Measurements from ENCODE around the gene IL33.

IL33 gene

DNA sequence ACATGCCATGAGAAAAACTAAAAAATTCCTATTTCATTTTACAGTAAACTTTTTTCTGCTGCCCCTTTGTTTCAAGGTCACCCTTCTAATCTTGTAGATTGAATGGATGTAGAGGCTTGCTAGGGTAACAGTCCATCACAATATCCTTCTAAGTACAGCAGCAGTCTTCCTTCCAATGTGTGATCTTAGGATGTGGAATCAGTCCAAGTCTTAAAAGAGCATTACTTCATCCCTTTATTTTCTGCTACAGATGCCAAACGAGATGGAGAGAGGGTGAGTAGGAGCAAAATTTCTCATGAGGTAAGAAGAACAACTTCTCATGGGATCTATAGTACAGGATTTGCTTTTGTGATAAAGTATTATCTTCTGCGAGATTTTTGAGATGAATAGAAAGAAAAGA, 704 bp upstream of the IL33 start:
- no peak for ATAC-seq
- TF ChIP-seq ZFP3 (CRISPR knock-in tag; IDR thresholded peaks at IDR 0.05), result no peak
- TF ChIP-seq, protein P1, sequence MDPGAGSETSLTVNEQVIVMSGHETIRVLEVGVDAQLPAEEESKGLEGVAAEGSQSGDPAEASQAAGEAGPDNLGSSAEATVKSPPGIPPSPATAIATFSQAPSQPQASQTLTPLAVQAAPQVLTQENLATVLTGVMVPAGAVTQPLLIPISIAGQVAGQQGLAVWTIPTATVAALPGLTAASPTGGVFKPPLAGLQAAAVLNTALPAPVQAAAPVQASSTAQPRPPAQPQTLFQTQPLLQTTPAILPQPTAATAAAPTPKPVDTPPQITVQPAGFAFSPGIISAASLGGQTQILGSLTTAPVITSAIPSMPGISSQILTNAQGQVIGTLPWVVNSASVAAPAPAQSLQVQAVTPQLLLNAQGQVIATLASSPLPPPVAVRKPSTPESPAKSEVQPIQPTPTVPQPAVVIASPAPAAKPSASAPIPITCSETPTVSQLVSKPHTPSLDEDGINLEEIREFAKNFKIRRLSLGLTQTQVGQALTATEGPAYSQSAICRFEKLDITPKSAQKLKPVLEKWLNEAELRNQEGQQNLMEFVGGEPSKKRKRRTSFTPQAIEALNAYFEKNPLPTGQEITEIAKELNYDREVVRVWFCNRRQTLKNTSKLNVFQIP (CRISPR knock-in tag; IDR thresholded peaks at IDR 0.05; ENCODE audit: borderline replicate concordance, low read depth), result no peak
- TF ChIP-seq CSDC2 (CRISPR knock-in tag; IDR thresholded peaks at IDR 0.05), result no peak
- TF ChIP-seq ISL1 (CRISPR knock-in tag; IDR thresholded peaks at IDR 0.05), result peak; percentile 34; the same call in 1 of the 2 replicates
- no peak for TF ChIP-seq BACH2 (CRISPR knock-in tag; IDR thresholded peaks at IDR 0.05; ENCODE audit: borderline replicate concordance)
- no peak for TF ChIP-seq SNAI2 (CRISPR knock-in tag; IDR thresholded peaks at IDR 0.05)
- TF ChIP-seq ZC3H10 (CRISPR knock-in tag; IDR thresholded peaks at IDR 0.05), result no peak
- no peak for TF ChIP-seq ZNF8 (CRISPR knock-in tag; IDR thresholded peaks at IDR 0.05)

DNA sequence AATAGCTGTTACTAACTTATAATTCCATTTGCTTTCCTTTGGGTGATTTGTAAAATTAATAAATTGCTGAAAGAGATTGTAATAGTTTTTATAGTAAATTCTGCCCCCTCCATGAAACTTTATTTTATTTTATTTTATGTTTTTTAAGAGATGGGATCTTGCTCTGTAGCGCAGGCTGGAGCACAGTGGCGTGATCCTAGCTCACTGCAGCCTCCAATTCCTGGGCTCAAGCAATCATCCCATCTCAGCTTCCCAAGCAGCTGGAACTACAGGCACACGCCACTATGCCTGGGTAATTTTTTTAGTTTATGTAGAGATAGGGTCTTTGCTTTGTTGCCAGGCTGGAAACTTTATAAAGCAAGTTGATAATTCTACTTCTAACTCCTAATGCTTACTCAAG, 395 bp downstream of the IL33 start:
- no peak for TF ChIP-seq ESRRG (CRISPR knock-in tag; IDR thresholded peaks at IDR 0.05)
- no peak for TF ChIP-seq PPARA (CRISPR knock-in tag; IDR thresholded peaks at IDR 0.05; ENCODE audit: borderline replicate concordance)
- no peak for TF ChIP-seq ZC3H10 (CRISPR knock-in tag; IDR thresholded peaks at IDR 0.05)
- no peak for TF ChIP-seq CSDC2 (CRISPR knock-in tag; IDR thresholded peaks at IDR 0.05)
- no peak for ATAC-seq

DNA sequence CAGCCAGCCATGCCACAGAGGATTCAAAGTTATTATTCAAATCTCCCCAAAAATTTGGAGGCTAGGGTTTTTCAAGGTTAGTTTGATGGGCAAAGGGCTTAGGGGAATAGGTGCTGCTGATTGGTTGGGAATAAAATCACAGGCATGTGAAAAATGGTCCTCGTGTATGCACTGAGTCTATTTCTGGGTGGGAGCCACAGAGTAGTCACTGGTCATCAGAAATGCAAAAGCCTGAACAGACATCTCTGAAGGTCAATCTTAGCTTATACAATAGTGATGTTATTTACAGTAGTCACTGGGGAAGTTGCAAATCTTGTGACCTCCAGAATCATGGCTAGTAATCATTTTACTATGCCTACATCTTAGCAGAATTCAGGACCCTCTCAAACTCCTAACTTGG, 1.3 kb downstream of the IL33 start:
- no peak for ATAC-seq
- TF ChIP-seq TOX (CRISPR knock-in tag; IDR thresholded peaks at IDR 0.05; ENCODE audit: borderline replicate concordance), result no peak
- no peak for TF ChIP-seq ISL1 (CRISPR knock-in tag; IDR thresholded peaks at IDR 0.05)
- TF ChIP-seq, protein P1 (CRISPR knock-in tag; IDR thresholded peaks at IDR 0.05; ENCODE audit: borderline replicate concordance, low read depth), result no peak
- TF ChIP-seq, protein P2, sequence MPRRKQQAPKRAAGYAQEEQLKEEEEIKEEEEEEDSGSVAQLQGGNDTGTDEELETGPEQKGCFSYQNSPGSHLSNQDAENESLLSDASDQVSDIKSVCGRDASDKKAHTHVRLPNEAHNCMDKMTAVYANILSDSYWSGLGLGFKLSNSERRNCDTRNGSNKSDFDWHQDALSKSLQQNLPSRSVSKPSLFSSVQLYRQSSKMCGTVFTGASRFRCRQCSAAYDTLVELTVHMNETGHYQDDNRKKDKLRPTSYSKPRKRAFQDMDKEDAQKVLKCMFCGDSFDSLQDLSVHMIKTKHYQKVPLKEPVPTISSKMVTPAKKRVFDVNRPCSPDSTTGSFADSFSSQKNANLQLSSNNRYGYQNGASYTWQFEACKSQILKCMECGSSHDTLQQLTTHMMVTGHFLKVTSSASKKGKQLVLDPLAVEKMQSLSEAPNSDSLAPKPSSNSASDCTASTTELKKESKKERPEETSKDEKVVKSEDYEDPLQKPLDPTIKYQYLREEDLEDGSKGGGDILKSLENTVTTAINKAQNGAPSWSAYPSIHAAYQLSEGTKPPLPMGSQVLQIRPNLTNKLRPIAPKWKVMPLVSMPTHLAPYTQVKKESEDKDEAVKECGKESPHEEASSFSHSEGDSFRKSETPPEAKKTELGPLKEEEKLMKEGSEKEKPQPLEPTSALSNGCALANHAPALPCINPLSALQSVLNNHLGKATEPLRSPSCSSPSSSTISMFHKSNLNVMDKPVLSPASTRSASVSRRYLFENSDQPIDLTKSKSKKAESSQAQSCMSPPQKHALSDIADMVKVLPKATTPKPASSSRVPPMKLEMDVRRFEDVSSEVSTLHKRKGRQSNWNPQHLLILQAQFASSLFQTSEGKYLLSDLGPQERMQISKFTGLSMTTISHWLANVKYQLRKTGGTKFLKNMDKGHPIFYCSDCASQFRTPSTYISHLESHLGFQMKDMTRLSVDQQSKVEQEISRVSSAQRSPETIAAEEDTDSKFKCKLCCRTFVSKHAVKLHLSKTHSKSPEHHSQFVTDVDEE (CRISPR knock-in tag; IDR thresholded peaks at IDR 0.05), result no peak
- TF ChIP-seq ZNF8 (CRISPR knock-in tag; IDR thresholded peaks at IDR 0.05), result no peak
- no peak for TF ChIP-seq CSDC2 (CRISPR knock-in tag; IDR thresholded peaks at IDR 0.05)
- no peak for TF ChIP-seq ZC3H10 (CRISPR knock-in tag; IDR thresholded peaks at IDR 0.05)
- TF ChIP-seq ZFP30 (CRISPR knock-in tag; IDR thresholded peaks at IDR 0.05), result no peak
- no peak for TF ChIP-seq ESRRG (CRISPR knock-in tag; IDR thresholded peaks at IDR 0.05)
- TF ChIP-seq ZFP3 (CRISPR knock-in tag; IDR thresholded peaks at IDR 0.05), result no peak
- TF ChIP-seq, protein P3, sequence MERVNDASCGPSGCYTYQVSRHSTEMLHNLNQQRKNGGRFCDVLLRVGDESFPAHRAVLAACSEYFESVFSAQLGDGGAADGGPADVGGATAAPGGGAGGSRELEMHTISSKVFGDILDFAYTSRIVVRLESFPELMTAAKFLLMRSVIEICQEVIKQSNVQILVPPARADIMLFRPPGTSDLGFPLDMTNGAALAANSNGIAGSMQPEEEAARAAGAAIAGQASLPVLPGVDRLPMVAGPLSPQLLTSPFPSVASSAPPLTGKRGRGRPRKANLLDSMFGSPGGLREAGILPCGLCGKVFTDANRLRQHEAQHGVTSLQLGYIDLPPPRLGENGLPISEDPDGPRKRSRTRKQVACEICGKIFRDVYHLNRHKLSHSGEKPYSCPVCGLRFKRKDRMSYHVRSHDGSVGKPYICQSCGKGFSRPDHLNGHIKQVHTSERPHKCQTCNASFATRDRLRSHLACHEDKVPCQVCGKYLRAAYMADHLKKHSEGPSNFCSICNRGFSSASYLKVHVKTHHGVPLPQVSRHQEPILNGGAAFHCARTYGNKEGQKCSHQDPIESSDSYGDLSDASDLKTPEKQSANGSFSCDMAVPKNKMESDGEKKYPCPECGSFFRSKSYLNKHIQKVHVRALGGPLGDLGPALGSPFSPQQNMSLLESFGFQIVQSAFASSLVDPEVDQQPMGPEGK (CRISPR knock-in tag; IDR thresholded peaks at IDR 0.05; ENCODE audit: borderline replicate concordance), result no peak
- no peak for TF ChIP-seq BACH2 (CRISPR knock-in tag; IDR thresholded peaks at IDR 0.05; ENCODE audit: borderline replicate concordance)
- no peak for TF ChIP-seq GLIS3 (CRISPR knock-in tag; IDR thresholded peaks at IDR 0.05)
- TF ChIP-seq OSR1 (CRISPR knock-in tag; IDR thresholded peaks at IDR 0.05), result no peak
- no peak for TF ChIP-seq ZNF565 (CRISPR knock-in tag; conservative IDR thresholded peaks at IDR 0.05; ENCODE audit: low read depth)
- TF ChIP-seq ARNTL (CRISPR knock-in tag; IDR thresholded peaks at IDR 0.05; ENCODE audit: borderline replicate concordance, low read depth), result no peak
- TF ChIP-seq, protein P4, sequence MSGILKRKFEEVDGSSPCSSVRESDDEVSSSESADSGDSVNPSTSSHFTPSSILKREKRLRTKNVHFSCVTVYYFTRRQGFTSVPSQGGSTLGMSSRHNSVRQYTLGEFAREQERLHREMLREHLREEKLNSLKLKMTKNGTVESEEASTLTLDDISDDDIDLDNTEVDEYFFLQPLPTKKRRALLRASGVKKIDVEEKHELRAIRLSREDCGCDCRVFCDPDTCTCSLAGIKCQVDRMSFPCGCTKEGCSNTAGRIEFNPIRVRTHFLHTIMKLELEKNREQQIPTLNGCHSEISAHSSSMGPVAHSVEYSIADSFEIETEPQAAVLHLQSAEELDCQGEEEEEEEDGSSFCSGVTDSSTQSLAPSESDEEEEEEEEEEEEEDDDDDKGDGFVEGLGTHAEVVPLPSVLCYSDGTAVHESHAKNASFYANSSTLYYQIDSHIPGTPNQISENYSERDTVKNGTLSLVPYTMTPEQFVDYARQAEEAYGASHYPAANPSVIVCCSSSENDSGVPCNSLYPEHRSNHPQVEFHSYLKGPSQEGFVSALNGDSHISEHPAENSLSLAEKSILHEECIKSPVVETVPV (CRISPR knock-in tag; IDR thresholded peaks at IDR 0.05), result no peak

Data from SK-N-SH treated with all-trans-retinoic acid at 6 μM for 48 hours (cell line).